ENCODE results near the gene ASF1B.

ASF1B gene

GRCh38 chr19:14135355-14135754 is 1.0 kb downstream of the ASF1B start:
- no peak for DNase-seq

GRCh38 chr19:14127929-14128509 is 8.4 kb downstream of the ASF1B start:
- DNase-seq: no peak

GRCh38 chr19:14127176-14127575 is 9.2 kb downstream of the ASF1B start:
- no peak for DNase-seq

- no peak for DNase-seq
These were observed 13.5 kb downstream of the ASF1B start for GRCh38 chr19:14122924-14123323.

- no peak for DNase-seq
These were observed 15.9 kb downstream of the ASF1B start for GRCh38 chr19:14120497-14120780.

- no peak for DNase-seq
These were observed 16.5 kb downstream of the ASF1B start for GRCh38 chr19:14119644-14120496.

- DNase-seq: no peak
These were observed 17.2 kb downstream of the ASF1B start for GRCh38 chr19:14119146-14119545.

GRCh38 chr19:14118165-14119051 is 18.0 kb downstream of the ASF1B start:
- no peak for DNase-seq

- peak; percentile 94 for DNase-seq
These were observed 18.7 kb downstream of the ASF1B start, which contains the start of gene PRKACA for GRCh38 chr19:14117668-14118164. Gene PRKACA (minus strand): TSS chr19:14117762. CDS start chr19:14117547, 215 bp downstream.

- no peak for DNase-seq
These were observed 19.3 kb downstream of the ASF1B start for GRCh38 chr19:14116918-14117578.

GRCh38 chr19:14116525-14116917 is 19.9 kb downstream of the ASF1B start:
- DNase-seq: no peak

GRCh38 chr19:14115756-14116155 is 20.6 kb downstream of the ASF1B start:
- DNase-seq: no peak

- DNase-seq: no peak
These were observed 21.5 kb downstream of the ASF1B start for GRCh38 chr19:14114854-14115253.

GRCh38 chr19:14114439-14114838 is 21.9 kb downstream of the ASF1B start:
- no peak for DNase-seq

GRCh38 chr19:14113762-14114414 is 22.5 kb downstream of the ASF1B start:
- no peak for DNase-seq

- DNase-seq: no peak
These were observed 23.5 kb downstream of the ASF1B start for GRCh38 chr19:14112809-14113385.

GRCh38 chr19:14112051-14112808 is 24.2 kb downstream of the ASF1B start:
- DNase-seq: no peak

GRCh38 chr19:14111486-14111885 is 24.9 kb downstream of the ASF1B start:
- DNase-seq: no peak

GRCh38 chr19:14110650-14111049 is 25.7 kb downstream of the ASF1B start:
- no peak for DNase-seq

- DNase-seq: no peak
These were observed 28.6 kb downstream of the ASF1B start for GRCh38 chr19:14107581-14108461.
